PC-3 (cell line): ENCODE results near the gene ETV6.

Source experiments
- EZH2 ChIP-seq: fragments of 300-600 bp; sonication (generic); IDR thresholded peaks from one replicate; pipeline ENCODE4 v1.6.1; 2017; ENCODE audit warnings: antibody characterized with exemption, mild to moderate bottlenecking, low read length; ENCODE audit not compliant: unreplicated experiment
- EZH2phosphoT487 ChIP-seq: fragments of 300-600 bp; sonication (generic); IDR thresholded peaks from 2 replicates; pipeline ENCODE4 v1.6.1; 2018; ENCODE audit warnings: mild to moderate bottlenecking, antibody characterized with exemption, low read length, borderline replicate concordance
- TF ChIP-seq, protein P1 (sequence below): fragments of 300-600 bp; sonication (generic); conservative IDR thresholded peaks from 2 replicates; pipeline ENCODE4 v1.5.1; 2017; ENCODE audit warnings: antibody characterized with exemption, low read depth, mild to moderate bottlenecking, low read length

- TF ChIP-seq, protein P1, sequence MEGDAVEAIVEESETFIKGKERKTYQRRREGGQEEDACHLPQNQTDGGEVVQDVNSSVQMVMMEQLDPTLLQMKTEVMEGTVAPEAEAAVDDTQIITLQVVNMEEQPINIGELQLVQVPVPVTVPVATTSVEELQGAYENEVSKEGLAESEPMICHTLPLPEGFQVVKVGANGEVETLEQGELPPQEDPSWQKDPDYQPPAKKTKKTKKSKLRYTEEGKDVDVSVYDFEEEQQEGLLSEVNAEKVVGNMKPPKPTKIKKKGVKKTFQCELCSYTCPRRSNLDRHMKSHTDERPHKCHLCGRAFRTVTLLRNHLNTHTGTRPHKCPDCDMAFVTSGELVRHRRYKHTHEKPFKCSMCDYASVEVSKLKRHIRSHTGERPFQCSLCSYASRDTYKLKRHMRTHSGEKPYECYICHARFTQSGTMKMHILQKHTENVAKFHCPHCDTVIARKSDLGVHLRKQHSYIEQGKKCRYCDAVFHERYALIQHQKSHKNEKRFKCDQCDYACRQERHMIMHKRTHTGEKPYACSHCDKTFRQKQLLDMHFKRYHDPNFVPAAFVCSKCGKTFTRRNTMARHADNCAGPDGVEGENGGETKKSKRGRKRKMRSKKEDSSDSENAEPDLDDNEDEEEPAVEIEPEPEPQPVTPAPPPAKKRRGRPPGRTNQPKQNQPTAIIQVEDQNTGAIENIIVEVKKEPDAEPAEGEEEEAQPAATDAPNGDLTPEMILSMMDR, result no peak
- TF ChIP-seq EZH2 (no peak), EZH2phosphoT487 (no peak)
Observed at GRCh38 chr12:11757095-11757494, 107.6 kb downstream of the ETV6 start.
